Mammary microvascular endothelial cell (primary cell): Measurements from ENCODE around the gene AP1S3. TPM values are rescaled to one million over a fixed set of nuclear protein-coding genes. Genes with fewer than 3 reads are reported as not detected.

Experiments
- total RNA-seq: library from RNA; depleted of rRNA; stranded (reverse); fragments of >200 nt; gene quantifications from 2 replicates; pipeline ENCODE4 v1.2.3, GENCODE V29; 2015

The AP1S3 gene
- total RNA-seq: 2.9 and 3.7 TPM in 2 replicates

DNA sequence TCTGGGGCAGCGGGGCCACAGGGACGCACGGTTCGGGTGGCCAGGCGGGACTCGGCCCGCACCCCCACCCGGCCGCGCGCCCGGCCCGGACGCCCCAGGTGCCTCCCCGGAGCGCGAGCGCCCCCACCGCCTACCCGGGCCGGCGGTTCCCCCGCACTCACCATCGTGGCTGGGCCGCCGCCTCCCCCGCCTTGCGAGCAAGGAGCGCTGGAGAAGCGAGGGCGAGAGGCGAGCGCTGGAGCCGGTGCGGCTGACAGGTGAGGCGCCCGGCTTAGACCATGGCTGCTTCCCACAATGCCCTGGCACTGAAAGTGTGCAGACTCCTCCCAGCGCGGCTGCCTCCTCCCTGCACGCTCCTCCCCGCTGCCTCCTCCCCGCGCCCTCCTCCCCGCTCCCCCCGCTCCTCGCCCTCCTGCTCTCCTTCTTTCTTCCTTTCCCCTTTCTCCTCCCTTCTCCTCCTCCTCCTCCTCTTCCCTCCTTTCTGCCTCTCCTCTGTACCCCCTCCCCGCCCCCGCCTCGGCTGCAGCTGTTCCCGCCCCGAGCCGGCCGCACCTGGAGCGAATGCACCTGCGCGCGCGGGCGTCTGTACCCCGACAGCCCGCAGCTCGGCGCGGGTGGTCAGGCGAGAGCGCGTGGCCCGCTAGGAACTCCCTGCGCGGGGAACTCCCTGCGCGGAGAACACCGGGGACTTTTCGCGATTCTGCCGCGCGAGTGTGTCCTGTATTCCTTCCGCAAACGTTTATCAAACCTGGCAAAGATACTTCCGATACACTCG lies at the start of gene AP1S3:
TSS of gene AP1S3 (minus strand) at position 296 of the 775 bp plus-strand sequence. CDS start at position 164, 132 bp downstream.

Other genes starting within 250 kb of the AP1S3 start
- gene SCG2, start 235.2 kb downstream of the AP1S3 start, total RNA-seq: 0.05 and 1.3 TPM in 2 replicates
- gene WDFY1, start 107.8 kb upstream of the AP1S3 start, total RNA-seq: 73.6 and 75.8 TPM in 2 replicates
- gene MRPL44, start 119.9 kb upstream of the AP1S3 start, total RNA-seq: 48.1 and 50.9 TPM in 2 replicates
- 15.2 and 24.7 TPM in 2 replicates for gene SERPINE2, start 201.7 kb upstream of the AP1S3 start, total RNA-seq